Measurements from ENCODE around the gene SIPA1L2.

Gene SIPA1L2

DNA sequence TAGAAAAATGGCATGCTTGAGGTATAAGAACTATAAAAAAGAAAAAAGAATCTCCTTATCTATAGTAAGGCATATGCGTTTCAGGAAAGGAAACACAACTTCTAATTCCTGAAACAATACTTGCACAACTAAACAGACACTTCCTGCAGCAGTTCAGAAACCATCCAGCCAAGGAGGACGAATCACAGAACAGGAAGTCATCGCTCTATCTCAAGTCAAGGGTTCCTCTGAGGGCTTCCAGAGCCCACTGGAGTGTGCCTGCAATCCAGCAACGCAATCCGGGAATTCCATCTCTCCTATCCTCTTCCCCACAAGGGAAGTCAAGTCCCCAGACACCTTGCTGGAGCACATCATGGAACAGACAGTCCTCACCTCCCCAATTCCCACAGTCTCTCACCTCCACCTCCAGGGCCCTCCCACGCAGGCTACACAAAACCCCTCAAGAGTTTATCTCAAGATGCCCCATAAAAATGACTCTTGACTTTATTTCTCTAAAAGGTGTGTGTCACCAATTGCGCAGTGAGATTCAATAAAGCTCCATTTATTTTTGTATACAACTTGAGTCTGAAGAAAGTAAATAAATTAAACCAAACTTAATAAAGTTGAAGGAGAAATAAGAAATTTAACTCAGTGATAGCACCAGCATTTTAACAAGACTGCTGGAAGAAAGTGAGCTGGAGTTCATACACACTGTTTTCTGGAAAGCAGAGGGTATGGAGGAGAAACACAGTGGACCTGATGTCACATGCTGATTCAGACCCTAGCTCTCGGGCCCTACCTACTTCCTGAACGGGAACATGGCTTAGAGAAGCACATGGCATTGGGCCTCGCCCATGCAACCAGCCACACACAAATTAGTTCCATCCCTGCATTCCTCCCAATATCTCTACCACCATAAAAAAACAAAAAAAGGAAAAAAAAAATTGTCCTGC is 39.9 kb downstream of the SIPA1L2 start:
- no peak for DNase-seq

DNA sequence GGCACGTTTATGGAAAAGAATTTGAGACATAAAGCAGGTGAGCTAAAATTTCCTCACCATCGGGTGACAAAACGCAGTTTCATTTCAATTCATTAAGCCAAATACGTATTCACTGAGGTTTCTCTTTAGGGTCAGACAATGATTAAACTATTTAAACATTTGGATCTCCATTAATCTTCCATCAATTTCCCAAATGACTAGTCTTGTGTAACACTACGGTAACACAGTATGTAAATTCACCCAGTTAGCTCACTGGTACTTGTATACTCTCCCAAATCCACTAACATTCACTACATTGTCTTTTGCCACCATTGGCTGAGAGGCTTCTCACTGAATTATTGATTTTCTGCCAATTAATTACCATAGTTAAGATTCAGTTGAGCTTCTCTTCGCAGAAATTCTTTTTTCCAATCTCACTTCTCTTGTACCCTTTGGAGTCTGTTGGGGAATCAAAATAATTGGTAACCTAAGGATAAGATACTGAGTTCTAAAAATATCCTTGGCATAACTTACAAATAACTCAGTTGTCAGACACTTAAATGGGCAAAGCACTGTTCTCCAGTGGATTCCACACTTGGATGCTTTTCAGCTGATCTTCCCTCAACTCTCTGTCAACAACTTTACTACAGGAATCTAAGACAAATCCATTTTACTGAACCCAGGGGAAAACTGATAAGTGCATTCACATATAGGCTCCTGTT is 40.7 kb downstream of the SIPA1L2 start:
- no peak for DNase-seq

DNA sequence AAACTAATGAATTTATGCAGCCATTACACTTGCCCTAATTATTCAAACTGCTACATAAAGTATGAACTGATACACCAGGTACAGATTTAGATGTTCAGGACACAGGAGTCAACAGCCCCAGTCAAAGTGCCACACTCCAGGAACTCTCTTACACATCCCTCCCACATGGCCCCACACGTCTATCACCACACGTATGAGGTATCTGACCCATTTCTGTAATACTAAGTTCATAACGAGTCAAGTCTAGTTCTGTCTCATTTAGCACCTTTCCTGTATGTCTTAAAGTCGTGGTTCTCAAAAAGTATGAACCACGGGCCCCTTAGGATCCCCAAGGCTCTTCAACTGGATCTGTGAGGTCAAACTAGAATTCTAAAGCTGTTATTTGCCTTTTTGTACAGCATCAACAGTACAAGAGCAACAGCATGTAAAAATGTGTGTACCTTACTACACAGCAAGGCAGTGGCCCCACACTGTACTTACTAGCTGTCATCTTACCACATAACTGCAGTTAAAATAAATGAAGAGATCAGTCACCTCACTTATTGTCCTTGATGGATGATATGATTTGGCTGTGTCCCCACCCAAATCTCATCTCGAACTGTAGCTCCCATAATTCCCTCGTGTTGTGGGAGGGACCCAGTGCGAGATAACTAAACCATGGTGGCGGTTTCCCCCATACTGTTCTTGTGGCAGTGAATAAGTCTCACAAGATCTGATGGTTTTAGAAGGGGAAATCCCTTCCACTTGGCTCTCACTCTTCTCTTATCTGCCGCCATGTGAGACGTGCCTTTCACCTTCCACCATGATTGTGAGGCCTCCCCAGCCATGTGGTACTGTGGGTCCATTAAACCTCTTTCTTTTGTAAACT is 42.6 kb downstream of the SIPA1L2 start:
- DNase-seq = no peak

DNA sequence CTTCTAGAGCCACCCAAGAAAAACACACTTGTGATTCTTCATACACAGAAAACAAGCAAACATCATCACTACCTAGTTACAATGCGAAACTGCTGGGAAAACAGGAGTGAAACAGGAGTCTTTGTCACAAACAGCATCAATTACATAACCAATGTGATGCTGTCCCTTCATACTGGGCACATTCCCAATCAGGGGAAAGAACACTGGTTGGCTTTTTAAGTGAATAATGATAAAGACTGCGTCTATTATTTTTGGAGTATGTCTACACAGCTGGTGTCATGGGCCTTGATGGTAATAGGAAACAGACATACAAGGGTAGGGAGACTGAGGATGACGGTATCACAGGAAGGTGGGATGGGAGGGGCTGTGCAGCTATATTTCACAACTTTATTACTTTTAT is 43.3 kb downstream of the SIPA1L2 start:
- no peak for DNase-seq

DNA sequence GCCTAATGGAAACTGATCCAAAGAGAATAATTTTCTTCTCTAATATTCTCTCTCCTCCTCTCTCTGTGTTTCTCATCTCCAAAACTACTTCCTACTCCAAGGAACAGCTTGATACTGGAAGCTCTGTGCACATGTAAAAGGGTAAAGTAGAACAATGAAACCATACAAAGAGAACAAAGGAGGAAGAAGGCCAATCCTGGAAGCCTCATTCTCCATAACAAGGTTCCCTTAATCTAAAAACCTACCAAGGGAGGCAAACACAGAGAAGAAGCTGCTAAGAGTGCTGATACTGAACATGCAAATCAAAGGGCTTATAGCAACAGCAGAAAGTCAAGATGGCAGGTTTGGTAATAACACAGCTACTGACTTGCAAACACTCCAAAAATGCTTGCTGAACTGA is 44.4 kb downstream of the SIPA1L2 start:
- no peak for DNase-seq

DNA sequence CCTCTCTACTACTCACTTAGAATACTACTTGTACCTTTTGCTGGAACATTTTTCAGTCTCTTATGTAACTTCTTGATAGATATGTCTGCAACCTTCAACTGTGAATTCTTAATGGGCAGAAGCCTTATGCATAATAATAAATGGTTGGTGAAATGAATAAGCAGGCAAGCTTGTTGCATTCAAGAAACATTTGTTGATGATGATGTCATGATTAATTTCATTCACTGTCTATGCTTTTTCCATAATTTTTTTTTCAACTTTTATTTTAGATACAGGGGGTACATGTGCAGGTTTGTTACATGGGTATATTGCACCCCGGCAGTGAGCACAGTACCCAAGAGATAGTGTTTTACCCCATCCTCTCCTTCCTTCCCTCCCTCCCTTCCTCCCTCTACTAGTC is 48.0 kb downstream of the SIPA1L2 start:
- DNase-seq = no peak
